ENCODE results near the gene JUP.
"Not testable (repeated sequence)": the region's sequence is repeated elsewhere in the genome, so short reads cannot be mapped to it uniquely, and the experiment has no call there.

The JUP gene

DNA sequence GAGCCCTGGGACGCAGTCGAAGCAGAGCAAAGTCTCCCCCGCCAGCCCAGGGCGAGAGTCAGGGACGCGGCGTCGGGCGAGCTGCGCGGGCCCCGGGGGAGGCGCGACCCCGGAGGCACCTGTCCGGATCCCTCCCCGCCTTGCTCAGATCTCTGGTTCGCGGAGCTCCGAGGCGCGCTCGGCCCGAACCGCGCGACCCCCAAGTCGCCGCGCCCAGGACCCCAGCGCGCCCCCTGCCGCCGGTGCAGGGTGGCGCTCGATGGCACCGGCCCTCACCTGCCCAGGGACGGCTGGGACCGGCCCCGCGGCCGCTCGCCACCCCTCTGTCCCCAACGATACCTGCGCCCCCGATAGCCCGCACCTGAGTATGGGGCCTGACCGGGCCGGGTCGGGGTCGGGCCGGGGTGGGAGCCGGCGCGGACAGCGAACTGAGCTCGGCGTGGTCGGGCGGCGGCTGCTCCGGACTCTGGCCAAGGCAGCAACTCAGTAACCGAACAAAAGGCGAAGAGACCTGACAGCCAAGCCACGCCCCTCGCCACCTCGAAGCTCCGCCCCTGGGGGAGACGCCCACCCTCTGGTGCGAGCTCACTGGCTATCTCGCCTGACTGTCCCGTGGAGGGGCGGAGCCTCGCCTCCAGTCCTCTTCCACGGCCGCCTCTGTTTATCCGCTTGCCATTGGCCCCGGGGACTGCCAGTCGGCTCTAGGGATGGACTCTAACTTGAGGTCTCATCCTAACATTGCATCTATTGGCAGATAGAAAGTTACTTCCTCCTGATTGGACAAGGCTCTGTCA is at the start of gene JUP:
Gene JUP (minus strand): TSS at position 485 of the 794 bp plus-strand sequence. CDS start 14,857 bp downstream, outside the sequence.
- DNase-seq: peak; percentile 99

DNA sequence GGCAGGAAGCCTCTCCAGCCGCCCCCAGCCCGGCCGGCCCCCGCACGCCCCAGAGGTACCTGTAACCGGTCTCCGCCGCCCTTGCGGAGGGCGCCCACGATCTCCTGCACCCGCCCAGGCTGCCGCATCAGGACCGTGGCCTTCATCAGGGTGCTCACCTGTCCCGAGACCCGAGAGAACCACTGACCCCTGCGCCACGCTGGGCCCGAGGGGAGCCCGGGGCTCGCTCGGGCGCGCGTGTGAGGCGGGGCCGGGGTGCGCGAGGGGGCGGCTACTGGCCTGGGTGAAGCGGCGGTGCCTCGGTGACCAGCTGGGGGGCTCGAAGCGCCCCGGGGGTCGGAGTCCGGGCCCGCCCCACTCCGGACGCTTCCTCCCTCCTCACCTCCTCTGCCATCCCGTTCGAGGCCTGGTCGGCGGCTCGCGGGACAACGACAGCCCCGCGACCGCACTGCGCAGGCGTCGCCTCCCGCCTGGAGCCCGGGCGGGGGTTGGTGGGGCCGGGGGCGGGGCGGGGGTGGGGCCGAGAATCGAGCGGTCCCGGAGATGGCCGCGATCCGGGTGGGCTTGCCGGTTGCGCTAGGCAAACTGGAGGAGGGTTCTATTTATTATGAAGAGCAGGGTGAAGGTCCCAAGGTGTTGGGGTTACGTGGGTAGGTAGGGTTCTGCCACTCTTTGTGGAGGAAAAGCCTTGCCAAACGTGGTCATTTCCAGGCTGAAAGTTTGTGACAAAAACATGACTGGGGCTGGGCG is 49.5 kb upstream of the JUP start, which contains the start of gene NT5C3B:
Gene NT5C3B (minus strand): TSS at position 433 of the 750 bp plus-strand sequence. CDS start 39 bp downstream, at position 394.
- no peak for DNase-seq

DNA sequence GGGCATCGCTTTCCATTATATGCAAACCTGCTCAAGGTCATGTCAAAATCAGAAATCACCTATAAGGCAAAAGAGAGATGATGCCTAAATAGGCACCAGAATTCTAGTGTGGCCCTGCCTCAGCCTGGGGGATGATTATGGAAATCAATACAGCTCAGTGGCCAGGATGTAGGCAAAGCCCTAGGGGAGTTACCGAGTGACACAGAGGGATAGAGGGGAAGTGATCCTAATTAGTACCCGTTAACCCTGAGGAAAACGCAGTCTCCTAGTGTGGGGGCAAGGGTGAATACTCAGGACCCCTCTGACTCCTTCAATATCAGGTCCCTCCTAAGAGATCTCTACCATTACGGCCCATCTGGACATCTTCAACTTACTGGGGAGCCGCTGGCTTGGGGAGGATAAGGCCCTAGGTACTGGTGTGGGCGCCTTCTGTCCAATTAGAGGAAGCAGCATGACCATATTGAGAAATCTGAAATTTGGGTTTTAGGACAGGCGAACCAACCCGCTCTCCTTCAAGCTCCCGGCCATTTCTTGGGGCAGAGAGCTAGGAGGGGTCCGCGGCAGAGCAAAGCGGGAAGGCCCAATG is 48.8 kb upstream of the JUP start:
- no peak for DNase-seq

GRCh38 chr17:41829961-41830360 is 43.5 kb upstream of the JUP start:
- not testable (repeated sequence) for DNase-seq

DNA sequence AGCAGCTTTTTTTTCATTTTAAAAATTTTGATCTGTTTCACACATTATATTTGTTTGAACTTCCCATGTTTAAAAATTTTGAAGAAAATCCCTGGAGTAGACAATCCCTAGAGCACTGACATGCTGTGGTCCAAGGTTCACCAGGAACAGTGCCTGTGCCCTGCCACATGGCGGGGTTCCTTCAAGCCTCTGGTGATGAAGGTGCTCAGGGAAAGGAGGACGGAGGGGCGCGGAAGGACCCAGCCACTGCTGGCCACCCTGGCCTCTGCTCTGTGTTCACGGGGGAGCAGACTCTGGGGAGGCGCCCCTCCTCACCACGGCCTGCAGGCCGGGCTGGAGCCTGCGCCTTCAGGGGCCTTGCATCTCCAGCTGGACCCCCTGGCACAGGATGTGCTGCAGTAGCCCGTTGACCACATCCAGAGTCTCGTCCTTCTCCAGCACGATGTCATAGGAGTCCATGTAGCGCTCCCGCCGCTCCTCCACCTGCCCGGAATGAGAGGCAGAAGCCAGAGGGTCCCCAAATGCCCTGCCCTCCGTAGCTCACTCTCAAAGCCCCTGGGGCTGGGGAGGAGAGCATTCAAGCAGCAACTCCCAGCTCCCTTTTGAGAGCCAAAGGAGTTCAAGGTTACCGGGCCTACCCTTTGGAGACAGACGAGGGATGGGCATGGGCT is 38.8 kb upstream of the JUP start:
- DNase-seq: no peak

DNA sequence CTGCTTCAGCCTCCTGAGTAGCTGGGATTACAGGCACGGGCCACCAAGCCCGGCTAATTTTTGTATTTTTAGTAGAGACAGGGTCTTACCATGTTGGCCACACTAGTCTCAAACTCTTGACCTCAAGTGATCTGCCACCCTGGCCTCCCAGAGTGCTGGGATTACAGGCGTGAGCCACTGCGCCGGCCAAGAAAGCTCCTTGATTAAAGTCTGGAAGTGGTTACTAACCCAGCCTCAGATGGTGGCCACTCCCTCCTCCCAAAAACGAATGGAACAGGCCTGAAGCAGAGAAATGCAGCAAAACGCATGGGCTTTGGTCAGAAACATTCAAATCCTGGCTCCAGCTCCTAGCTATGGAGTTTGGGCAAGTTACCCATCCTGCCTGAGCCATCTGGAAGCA is 37.6 kb upstream of the JUP start:
- DNase-seq: no peak

DNA sequence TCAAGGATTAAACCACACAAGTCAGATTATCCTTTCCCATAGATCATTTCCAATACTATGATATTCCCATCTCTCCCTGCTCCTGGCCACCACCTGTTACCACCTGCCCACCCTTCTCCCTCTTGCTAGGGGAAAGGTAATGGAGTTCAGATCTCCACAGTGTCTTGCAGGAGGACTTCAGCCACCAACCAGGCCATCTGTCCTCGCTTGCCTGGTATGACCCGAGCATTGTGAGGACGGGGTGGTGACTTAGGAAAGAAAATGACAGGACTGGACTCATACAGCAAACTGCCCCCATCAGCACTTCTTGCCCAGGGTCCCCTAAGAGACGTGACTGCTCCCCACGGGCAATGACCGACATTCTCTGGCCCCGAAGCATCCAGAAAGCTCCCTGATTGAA is 37.1 kb upstream of the JUP start:
- no peak for DNase-seq

DNA sequence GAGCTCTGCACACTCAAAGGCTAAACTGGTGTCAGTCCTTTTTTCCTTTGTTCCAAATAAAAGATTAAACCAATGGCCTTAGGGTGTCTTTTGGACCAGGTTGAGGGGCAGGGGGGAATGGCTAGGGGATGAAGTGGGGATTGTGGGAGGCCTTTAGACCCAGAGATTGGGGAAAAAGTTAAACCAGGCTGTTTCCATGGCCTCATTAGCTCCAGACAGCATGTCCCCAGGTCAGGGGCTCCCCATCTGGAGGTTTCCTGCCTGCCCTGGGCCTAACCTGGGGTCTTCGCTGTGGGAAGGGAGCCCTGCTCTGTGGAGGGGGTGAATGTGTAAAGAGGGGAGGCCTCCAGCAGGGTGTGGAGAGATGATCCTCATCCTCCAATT is 36.6 kb upstream of the JUP start:
- no peak for DNase-seq

GRCh38 chr17:41822216-41823140 is 36.0 kb upstream of the JUP start:
- DNase-seq: no peak

DNA sequence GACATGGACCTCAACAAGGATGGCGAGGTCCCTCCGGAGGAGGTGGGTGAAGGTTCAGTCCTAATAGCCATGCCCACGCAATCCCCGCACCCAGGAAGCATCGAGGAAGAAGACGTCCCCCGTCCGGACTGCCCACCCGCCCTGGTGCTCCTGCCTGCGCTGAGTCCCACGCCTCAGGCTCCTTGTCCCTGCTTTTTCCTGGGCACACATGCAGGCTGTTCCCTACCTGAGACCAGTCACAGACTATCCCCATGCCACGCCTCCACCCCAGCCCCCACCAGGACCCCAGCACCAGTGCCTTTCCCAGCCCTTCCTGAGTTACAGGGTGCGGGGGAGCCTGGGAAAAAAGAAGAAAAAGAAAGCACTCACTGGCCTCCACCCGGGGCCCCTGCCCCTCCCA is 35.3 kb upstream of the JUP start:
- DNase-seq: no peak

DNA sequence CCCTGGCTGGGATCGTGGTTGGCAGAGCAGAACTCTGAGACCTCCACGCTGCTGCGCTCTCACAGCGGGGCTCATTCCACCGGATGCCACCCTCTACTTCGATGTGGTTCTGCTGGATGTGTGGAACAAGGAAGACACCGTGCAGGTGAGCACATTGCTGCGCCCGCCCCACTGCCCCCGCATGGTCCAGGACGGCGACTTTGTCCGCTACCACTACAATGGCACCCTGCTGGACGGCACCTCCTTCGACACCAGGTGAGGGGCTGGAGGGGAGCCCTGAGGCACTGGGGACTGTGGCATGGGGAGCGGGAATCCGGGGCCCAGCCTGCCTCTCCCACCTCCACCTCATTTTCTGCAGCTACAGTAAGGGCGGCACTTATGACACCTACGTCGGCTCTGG is 31.5 kb upstream of the JUP start:
- no peak for DNase-seq

- DNase-seq: no peak
Observed at GRCh38 chr17:41816637-41817320, 30.3 kb upstream of the JUP start.

- no peak for DNase-seq
Observed at GRCh38 chr17:41814195-41814594, 27.7 kb upstream of the JUP start.

- no peak for DNase-seq
Observed at GRCh38 chr17:41813699-41814124, 27.2 kb upstream of the JUP start.

- no peak for DNase-seq
Observed at GRCh38 chr17:41813152-41813680, 26.7 kb upstream of the JUP start.

DNA sequence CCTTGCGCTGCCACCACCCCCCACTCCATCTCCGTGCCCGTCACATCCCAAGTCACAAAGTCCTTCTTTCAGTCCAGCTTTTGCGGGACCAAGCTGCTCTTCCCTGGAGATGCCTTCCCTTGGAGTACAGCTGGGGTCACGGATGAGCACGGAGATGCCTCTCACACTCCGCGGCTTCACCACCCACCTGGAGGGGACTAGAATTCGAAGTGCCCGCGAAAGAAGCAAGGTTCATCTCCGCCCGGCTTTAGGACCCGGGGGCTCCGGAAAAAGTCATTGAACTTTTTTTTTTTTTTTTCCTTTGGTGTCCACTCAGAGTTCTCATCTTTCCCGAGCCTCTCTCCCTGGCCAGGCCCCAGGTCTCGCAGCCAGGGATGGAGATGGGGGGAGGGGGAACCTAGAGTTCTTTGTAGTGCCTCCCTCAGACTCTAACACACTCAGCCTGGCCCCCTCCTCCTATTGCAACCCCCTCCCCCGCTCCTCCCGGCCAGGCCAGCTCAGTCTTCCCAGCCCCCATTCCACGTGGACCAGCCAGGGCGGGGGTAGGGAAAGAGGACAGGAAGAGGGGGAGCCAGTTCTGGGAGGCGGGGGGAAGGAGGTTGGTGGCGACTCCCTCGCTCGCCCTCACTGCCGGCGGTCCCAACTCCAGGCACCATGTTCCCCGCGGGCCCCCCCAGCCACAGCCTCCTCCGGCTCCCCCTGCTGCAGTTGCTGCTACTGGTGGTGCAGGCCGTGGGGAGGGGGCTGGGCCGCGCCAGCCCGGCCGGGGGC is 26.1 kb upstream of the JUP start, which contains the start of gene FKBP10:
Gene FKBP10 (plus strand): TSS at position 624 of the 771 bp plus-strand sequence. CDS start 31 bp downstream, at position 655.
- DNase-seq: peak; percentile 59

DNA sequence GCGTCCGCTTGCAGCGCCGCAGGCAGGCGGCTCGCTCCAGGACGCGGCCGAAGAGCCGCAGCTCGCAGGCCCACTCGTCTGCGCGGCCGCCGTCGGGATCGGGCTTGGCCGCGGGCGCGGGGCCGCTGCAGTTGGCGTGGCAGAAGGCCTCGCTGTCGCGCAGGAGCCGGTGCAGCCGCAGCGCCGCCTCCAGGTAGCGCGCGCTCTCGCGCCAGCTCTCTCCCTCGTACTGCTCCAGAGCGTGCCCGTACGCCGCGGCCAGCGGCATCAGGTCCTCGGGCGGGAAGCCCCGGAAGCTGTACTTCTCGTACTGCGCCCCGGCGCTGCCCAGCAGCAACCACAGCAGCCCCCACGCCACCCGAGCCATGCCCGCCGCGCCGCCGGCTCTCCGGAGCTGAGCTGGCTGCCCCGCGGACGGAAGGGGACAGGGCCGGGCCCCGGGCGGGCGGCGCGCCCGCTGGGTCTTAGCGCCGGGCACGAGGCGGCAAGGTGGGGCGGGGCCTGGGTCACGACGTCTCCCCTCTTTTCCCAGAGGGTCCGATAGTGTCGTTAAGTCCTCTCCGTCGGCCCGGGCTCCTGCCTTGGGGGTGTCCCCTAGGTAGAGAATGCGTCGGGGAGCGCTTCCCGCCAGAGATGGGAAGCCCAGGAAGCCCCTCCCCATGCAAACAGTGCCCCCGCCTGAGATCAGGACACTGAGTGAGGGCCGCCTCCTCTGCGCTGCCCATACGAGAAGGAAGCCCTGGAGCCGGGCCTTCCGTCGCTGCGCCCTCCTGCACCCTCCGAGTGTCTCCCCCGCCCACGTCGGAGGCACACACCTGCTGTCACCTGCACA is 25.3 kb upstream of the JUP start, which contains the start of gene P3H4:
Gene P3H4 (minus strand): TSS at position 401 of the 832 bp plus-strand sequence. CDS start 34 bp downstream, at position 367.
- peak; percentile 35 for DNase-seq

GRCh38 chr17:41810659-41811548 is 24.4 kb upstream of the JUP start:
- no peak for DNase-seq

All from SHP77 treated with DMSO at 0.1 percent for 48 hours (cell line).